Activated naive CD8-positive, alpha-beta T cell treated with anti-CD3 and anti-CD28 coated beads for 36 hours (primary cell): ENCODE measurements around the gene HDAC7. TPM values are rescaled to one million over a fixed set of nuclear protein-coding genes. Genes with fewer than 3 reads are reported as not detected.
A peak's percentile ranks its signal among the peaks of the same experiment; 100 is the strongest.
"Not testable (repeated sequence)": the region's sequence is repeated elsewhere in the genome, so short reads cannot be mapped to it uniquely, and the experiment has no call there.

Experiments
- DNase-seq: peaks from one replicate; pipeline ENCODE4 v3.0.0; 2021
- H3K27ac Mint-ChIP-seq: one replicate; pipeline ENCODE4 v1.8.0; 2022; ENCODE audit warnings: mild to moderate bottlenecking, moderate library complexity, mixed read lengths
- H3K27me3 Mint-ChIP-seq: one replicate; pipeline ENCODE4 v1.8.0; 2022; ENCODE audit warnings: mild to moderate bottlenecking, mixed read lengths
- H3K36me3 Mint-ChIP-seq: one replicate; pipeline ENCODE4 v1.8.0; 2021; ENCODE audit warnings: mild to moderate bottlenecking, mixed read lengths
- H3K4me1 Mint-ChIP-seq: one replicate; pipeline ENCODE4 v1.8.0; 2021; ENCODE audit warnings: mixed read lengths
- H3K4me3 Mint-ChIP-seq: one replicate; pipeline ENCODE4 v1.8.0; 2022; ENCODE audit warnings: mild to moderate bottlenecking, moderate library complexity, mixed read lengths
- H3K9me3 Mint-ChIP-seq: one replicate; pipeline ENCODE4 v1.8.0; 2022; ENCODE audit warnings: mixed read lengths
- total RNA-seq, 2 experiments: library from RNA; stranded (reverse); gene quantifications; one replicate each; pipeline ENCODE4 v1.2.3, GENCODE V29; 2021

The HDAC7 gene
- total RNA-seq, 2 experiments from 2014 or later, result 233 to 246 TPM

DNA sequence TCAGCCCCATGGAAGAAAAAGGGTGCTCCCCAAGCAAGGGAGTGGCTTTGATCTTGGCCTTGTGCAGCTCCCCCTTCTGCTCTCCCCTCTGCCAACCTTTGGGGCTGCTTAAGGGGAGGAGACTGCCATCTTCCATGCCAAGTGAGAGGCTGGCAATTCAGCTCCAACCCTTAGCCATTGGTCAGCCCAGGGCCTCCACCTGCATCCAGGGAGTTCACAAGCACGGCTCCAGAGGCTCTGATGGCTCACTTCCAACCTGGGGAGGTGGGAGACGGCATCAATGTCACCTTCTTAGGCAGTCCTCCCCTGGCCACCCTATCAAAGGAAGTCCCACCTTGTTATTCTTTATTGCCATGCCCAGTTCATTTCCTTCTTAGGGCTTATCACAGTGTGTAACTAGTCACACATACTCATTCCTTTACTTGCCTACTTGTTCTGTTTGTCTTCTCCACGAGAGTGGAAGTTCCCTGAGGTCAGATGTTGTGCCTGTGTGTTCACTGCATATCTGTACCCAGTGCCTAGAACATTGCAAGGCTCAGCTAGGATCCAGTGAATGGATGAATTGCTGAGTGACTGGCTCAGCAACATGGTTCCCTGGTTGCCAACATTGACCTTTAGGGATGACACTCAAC is 5.0 kb downstream of the HDAC7 start:
- Mint-ChIP-seq H3K9me3 (no peaks in the 10 kb centered on the region), H3K36me3 (peaks cover 83% of the 10 kb centered on the region), H3K27me3 (no peaks in the 10 kb centered on the region), H3K4me3 (peak overlapping the region; percentile 98), H3K27ac (peak overlapping the region; percentile 99), H3K4me1 (peaks cover 69% of the 10 kb centered on the region)
- no peak for DNase-seq

- no peak for DNase-seq
- peaks cover 76% of the 10 kb centered on the region for H3K4me1 Mint-ChIP-seq
- peaks cover 80% of the 10 kb centered on the region for H3K36me3 Mint-ChIP-seq
- H3K27me3 Mint-ChIP-seq, result no peaks in the 10 kb centered on the region
- H3K4me3 Mint-ChIP-seq, result peak overlapping the region; percentile 98
- no peaks in the 10 kb centered on the region for H3K9me3 Mint-ChIP-seq
- peak overlapping the region; percentile 99 for H3K27ac Mint-ChIP-seq
Measured at GRCh38 chr12:47813511-47814196, 6.0 kb downstream of the HDAC7 start.

DNA sequence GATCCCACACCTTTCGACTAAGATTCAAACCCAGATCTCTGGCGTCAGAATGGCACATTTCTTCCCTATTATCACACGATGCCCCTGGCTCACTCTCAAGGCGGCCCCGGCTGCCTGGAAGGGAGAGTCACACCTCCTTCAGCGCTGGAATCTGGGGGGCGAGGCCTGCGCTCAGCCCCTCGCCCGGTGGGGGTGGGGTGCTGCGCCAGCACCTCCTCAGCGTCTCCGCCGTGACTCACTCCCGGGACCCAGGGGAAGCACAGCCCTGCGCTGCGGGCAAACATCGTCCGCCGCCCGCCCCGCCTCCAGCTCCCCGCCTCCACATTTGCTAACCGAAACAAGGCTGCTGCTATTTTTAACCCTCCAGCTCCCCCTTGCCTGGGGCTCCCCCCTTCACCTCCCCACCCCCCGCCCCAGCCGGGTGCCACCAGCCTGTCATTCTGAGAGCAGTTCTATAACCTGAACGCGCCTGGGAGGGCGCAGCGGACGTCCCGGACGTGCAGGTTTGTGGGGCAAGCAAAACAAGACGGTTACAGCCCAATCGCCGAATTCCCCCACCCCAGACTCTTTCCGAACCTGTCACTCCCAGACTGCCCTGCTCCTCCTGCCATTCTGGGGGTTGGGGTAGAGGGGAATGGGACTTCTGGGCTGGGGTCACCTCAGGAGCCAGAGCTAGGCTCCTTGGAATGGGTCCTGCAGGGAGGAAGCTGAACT is 6.7 kb downstream of the HDAC7 start:
- DNase-seq, result peak; percentile 94
- H3K27ac Mint-ChIP-seq, result peak overlapping the region; percentile 99
- H3K9me3 Mint-ChIP-seq, result no peaks in the 10 kb centered on the region
- peaks cover 78% of the 10 kb centered on the region for H3K4me1 Mint-ChIP-seq
- peaks cover 73% of the 10 kb centered on the region for H3K36me3 Mint-ChIP-seq
- H3K27me3 Mint-ChIP-seq, result no peaks in the 10 kb centered on the region
- H3K4me3 Mint-ChIP-seq, result peak overlapping the region; percentile 98

DNA sequence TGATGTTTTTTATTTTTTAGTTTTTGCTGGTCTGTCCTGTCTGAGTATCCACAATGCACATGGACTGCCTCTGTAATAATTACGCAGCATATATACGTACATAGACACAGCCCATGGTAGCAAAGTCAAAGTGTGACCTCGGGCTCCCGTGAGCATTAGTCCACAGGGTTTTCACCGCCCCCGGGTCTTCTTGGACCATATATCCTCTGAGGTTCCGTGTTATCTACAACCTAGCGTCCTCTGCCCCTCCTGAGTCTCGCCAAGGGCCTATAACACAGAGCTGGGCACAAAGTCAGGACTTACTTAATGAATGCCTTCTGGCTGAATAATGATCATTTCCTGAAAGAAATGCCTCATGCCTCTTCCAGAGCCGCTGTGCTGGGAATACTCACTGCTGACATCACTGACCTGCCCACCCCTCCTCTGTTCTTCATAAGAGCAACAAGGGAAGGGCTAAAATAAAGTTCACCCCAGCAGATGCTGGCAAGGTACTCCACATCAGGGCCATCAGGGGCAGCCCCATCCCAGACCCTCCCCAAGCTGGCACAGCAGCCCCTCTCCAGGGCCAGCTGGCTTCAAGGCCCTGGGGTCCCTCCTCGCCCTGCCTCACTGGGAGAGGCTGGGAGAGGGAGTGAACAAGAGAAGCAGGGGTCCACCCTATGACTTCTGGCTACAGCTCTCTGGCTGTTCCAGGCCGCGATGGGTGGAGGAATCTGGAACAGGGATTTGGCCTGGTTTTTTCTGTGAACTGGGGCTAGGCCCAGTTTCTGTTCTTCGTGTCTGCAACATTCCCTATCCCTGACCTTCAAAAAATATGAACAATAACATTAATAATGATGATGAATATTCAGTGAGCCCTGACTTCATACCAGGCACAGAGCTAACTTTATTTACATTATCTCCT is 7.9 kb downstream of the HDAC7 start:
- DNase-seq, result no peak
- H3K9me3 Mint-ChIP-seq, result no peaks in the 10 kb centered on the region
- peak overlapping the region; percentile 99 for H3K27ac Mint-ChIP-seq
- H3K27me3 Mint-ChIP-seq, result no peaks in the 10 kb centered on the region
- H3K4me3 Mint-ChIP-seq, result peak overlapping the region; percentile 98
- peaks cover 84% of the 10 kb centered on the region for H3K4me1 Mint-ChIP-seq
- H3K36me3 Mint-ChIP-seq, result peaks cover 69% of the 10 kb centered on the region

DNA sequence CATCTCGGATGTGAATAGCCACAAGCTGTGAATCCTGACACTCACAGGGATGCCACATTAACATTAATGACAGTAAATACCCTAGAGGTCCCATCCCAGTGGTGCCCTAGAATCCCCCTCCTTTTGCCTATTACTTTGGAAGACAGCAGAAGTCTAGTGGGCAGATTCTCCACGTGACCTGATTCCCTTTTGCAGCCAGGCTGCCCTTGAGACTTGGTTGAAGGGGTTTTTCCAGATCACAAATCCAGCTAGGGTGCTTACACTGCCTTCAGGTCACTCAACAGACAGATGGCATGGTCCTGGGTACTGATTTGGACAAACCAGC is 8.7 kb downstream of the HDAC7 start:
- peak overlapping the region; percentile 98 for H3K4me3 Mint-ChIP-seq

GRCh38 chr12:47809518-47809917 is 10.2 kb downstream of the HDAC7 start:
- peaks cover 69% of the 10 kb centered on the region for H3K36me3 Mint-ChIP-seq
- DNase-seq, result not testable (repeated sequence)

More for the DNA sequence above, 8.7 kb downstream of the HDAC7 start:
- DNase-seq, result no peak
- Mint-ChIP-seq H3K9me3 (no peaks in the 10 kb centered on the region), H3K36me3 (peaks cover 69% of the 10 kb centered on the region), H3K27ac (peak overlapping the region; percentile 99), H3K27me3 (no peaks in the 10 kb centered on the region), H3K4me1 (peaks cover 87% of the 10 kb centered on the region)

DNA sequence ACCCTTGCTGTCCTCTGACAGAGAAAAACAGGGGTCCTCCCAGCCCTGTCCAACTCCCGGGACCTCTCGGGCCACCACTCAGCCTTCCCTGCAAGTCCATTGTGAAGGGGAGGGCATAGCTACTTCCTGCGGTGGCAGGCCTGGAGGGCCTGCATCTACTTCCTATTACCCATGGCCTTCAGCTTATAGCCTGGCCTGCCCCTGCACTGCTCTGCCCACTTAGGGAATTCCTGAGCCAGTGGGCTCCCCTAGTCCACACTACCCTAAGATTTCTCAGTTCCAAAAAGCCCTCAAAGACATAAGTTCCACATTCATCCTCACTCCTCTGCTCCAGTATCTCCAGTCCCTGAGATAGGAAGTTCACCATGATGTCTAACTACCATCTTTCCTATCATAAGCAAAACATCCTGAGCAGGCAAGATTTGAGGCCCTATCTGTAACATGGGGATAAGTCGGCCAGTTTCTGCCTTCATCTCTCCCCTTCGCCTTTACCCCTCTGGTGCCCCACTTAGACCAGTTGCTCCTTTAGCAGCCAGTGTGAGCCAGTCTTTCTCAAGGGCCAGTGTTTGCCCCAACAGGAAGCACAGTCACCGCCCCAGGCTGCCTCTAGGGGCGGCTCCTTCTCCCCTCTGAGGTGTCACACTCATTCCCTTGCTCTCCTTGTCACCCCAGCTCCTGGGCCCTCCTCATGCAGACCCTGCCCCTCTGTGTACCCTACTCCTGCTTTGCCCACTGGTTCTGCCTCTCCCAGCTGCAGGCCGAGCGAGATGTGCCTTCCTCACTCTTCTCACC is 10.9 kb downstream of the HDAC7 start:
- Mint-ChIP-seq H3K36me3 (peaks cover 68% of the 10 kb centered on the region), H3K27ac (peak overlapping the region; percentile 94), H3K9me3 (no peaks in the 10 kb centered on the region), H3K27me3 (no peaks in the 10 kb centered on the region), H3K4me1 (peaks cover 88% of the 10 kb centered on the region), H3K4me3 (peak overlapping the region; percentile 70)
- peak; percentile 69 for DNase-seq

More at GRCh38 chr12:47809518-47809917, 10.2 kb downstream of the HDAC7 start:
- H3K4me3 Mint-ChIP-seq, result peak overlapping the region; percentile 98
- H3K27ac Mint-ChIP-seq, result peak overlapping the region; percentile 99
- H3K9me3 Mint-ChIP-seq, H3K27me3 Mint-ChIP-seq: not testable (repeated sequence)
- peaks cover 87% of the 10 kb centered on the region for H3K4me1 Mint-ChIP-seq

- Mint-ChIP-seq H3K36me3 (peaks cover 69% of the 10 kb centered on the region), H3K9me3 (no peaks in the 10 kb centered on the region), H3K4me3 (peak overlapping the region; percentile 70), H3K27me3 (no peaks in the 10 kb centered on the region), H3K27ac (peak overlapping the region; percentile 94), H3K4me1 (peaks cover 90% of the 10 kb centered on the region)
- peak; percentile 83 for DNase-seq
Measured at GRCh38 chr12:47808050-47808449, 11.7 kb downstream of the HDAC7 start.

GRCh38 chr12:47807338-47807737 is 12.4 kb downstream of the HDAC7 start:
- Mint-ChIP-seq H3K4me1 (peaks cover 93% of the 10 kb centered on the region), H3K9me3 (no peaks in the 10 kb centered on the region), H3K27ac (peak overlapping the region; percentile 94), H3K27me3 (no peaks in the 10 kb centered on the region), H3K4me3 (peak overlapping the region; percentile 70), H3K36me3 (peaks cover 66% of the 10 kb centered on the region)
- DNase-seq, result no peak

- H3K4me1 Mint-ChIP-seq, result peaks cover 92% of the 10 kb centered on the region
- H3K9me3 Mint-ChIP-seq, result no peaks in the 10 kb centered on the region
- no peak for DNase-seq
- peak overlapping the region; percentile 70 for H3K4me3 Mint-ChIP-seq
- peak overlapping the region; percentile 94 for H3K27ac Mint-ChIP-seq
- no peaks in the 10 kb centered on the region for H3K27me3 Mint-ChIP-seq
- H3K36me3 Mint-ChIP-seq, result peaks cover 60% of the 10 kb centered on the region
Measured at GRCh38 chr12:47805417-47805816, 14.3 kb downstream of the HDAC7 start.

DNA sequence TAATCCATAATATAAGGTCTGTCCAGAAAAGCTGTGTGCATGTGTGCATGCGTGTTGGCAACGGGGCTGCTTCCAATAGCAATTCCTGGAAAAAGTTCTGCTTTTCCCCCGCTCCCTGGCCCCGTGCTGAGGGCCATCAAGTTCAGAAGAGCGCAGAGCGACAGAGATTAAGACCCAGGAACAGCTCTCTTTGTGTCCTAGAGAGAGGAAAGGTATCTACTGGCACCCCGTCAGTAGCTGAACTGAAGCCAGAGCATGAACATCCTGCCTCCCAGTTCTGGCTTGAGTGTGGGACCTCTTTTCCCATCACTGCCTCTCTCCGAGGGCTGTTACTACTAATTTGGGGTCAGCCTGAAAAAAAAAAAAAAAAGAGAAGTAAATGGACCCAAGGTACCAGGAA is 15.5 kb downstream of the HDAC7 start:
- Mint-ChIP-seq H3K4me1 (peaks cover 91% of the 10 kb centered on the region), H3K4me3 (no peak overlapping the region), H3K36me3 (peaks cover 55% of the 10 kb centered on the region), H3K27ac (peak overlapping the region; percentile 94), H3K9me3 (no peaks in the 10 kb centered on the region), H3K27me3 (no peaks in the 10 kb centered on the region)
- DNase-seq, result no peak

DNA sequence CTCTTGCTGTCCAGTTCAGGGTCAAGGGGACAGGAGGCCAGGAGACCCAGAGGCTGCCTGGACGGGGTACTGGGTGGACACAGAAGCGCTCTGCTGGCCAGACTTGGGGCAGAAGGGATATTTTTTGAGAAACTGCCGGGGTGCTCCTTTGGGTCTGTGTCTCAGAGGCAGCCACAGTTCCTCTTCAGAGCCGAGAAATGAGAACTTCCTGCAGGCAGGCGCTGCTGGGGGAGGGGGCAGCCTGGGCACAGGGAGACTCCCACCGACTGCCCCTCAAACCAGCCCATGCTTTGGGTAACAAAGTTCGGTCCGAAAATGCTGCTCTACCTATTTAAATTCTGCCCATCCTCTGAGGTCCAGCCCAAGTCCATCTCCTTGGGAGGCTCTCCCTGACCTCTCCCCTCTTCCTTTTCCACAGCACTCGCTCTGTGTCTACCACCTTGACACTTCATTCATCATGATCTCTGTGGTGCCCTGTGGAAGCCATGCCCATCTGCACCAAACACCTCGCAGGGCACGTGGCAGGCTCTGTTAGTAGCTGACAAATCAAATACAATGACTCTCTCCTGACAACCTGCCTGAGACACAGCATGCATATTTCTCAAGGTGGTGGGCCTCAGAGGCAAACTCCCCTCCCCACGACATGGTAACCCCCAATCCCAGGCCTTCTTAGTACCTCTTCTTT is 16.4 kb downstream of the HDAC7 start:
- Mint-ChIP-seq H3K36me3 (peaks cover 57% of the 10 kb centered on the region), H3K9me3 (no peaks in the 10 kb centered on the region), H3K4me1 (peaks cover 88% of the 10 kb centered on the region), H3K4me3 (peak overlapping the region; percentile 42), H3K27me3 (no peaks in the 10 kb centered on the region), H3K27ac (peak overlapping the region; percentile 94)
- DNase-seq, result no peak

GRCh38 chr12:47802312-47802711 is 17.4 kb downstream of the HDAC7 start:
- Mint-ChIP-seq H3K36me3 (peaks cover 60% of the 10 kb centered on the region), H3K4me1 (peaks cover 83% of the 10 kb centered on the region), H3K27me3 (no peaks in the 10 kb centered on the region), H3K9me3 (no peaks in the 10 kb centered on the region), H3K27ac (peak overlapping the region; percentile 94), H3K4me3 (peak overlapping the region; percentile 32)
- no peak for DNase-seq

DNA sequence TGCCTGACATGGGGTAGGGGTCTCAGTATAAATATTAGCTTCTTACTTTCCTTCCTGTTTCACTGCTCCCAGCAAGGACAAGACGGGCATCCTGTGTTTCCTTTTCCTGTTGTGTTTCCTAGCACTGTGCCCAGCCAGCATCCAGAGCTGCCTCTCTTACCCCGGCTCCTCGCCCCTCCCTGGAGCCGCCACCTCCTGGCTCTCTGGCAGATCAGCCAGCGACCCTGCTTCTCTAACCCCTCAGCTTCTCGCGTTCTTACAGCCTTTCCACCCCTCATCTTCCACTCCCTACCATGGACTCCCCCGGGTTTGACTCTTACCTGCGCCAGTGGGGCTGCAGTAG is 17.8 kb downstream of the HDAC7 start:
- no peak for DNase-seq
- peaks cover 79% of the 10 kb centered on the region for H3K4me1 Mint-ChIP-seq
- H3K9me3 Mint-ChIP-seq, result no peaks in the 10 kb centered on the region
- H3K27me3 Mint-ChIP-seq, result no peaks in the 10 kb centered on the region
- H3K27ac Mint-ChIP-seq, result peak overlapping the region; percentile 94
- peaks cover 57% of the 10 kb centered on the region for H3K36me3 Mint-ChIP-seq
- peak overlapping the region; percentile 32 for H3K4me3 Mint-ChIP-seq
